GM18907 (cell line): ENCODE data around the gene ADARB1.

ENCODE experiments used
- ATAC-seq: cut with Tn5 transposase; IDR thresholded peaks from one replicate; pipeline ENCODE4 v1.9.1; 2021; ENCODE audit warnings: mild to moderate bottlenecking, moderate library complexity; ENCODE audit not compliant: unreplicated experiment

Gene ADARB1

DNA sequence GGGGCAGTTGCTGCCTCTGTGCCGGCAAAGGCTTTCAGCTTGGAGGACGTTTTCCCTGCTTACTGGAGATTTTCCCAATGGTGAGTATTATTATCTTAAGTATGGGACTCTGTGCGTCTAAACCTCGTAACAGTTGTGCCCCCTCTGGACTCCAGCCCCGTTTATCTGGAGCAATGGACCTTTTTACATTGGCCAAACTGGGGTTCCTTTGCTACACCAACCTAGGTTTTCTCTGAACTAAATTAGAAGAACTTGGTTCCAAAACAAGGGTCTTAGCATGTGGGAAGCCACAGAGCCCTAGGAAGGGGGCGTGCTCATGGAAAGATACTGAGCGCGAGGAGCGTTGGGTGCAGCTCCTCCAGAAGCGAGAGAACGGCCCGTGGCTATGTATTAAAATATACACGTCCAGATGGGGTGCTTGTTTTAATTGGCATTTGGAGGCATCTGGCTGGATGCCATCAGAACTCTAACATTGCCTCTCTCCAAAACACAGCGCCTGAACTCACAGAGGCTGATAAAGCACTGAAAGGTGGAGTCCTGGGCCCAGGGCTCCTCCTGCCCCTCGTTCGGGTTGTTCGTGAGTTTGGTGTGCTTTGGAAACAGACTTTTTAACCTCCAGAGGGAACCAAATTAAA lies 184.9 kb downstream of the ADARB1 start:
- ATAC-seq = no peak

DNA sequence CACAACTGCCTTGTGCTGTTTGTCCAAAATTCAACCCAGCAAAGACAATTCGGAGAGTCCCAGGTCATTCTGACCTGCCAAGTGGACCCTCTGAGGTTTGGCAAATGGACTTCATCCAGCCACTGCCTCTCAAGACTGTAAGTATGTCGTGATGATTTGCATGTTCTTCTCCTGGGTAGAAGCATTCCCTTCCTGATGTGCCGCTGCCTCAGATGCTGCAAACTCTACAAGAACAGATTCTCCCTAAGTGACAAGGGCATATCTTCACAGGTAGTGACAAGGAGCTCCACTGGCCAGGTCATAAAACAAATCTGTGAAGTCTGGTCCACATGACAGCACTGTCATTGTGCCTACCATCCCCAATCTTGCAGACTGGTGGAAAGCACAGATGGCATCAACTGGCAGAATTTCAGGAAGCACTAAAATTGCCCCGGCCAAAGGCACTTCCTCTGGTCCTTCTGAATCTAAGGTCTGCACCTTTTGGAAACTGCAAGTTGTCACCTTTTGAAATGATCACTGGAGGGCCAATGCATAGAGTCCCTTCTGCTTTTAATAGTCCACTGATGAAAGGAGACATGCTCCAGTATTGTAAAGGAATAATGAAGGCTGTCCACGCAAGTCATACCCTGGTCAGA lies 185.9 kb downstream of the ADARB1 start:
- no peak for ATAC-seq

DNA sequence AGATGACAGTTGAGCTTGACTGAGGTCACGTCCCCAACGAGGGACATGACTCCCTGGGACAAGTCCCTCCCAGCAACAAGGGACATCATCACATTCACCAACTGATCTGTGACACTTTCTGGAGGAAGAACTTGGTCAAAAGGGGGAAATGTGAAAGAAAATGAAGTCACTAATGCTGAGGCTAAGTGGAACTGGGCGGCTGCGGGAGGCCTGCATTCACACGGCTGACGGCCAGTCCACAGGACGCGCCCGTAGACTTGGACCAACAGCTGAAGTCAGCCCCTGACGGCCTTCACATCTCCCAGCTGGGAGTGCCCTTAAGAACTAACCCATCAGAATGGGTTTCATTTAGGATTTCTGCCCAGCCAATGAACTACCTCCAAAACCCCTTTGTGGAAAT lies 186.7 kb downstream of the ADARB1 start:
- ATAC-seq = no peak

DNA sequence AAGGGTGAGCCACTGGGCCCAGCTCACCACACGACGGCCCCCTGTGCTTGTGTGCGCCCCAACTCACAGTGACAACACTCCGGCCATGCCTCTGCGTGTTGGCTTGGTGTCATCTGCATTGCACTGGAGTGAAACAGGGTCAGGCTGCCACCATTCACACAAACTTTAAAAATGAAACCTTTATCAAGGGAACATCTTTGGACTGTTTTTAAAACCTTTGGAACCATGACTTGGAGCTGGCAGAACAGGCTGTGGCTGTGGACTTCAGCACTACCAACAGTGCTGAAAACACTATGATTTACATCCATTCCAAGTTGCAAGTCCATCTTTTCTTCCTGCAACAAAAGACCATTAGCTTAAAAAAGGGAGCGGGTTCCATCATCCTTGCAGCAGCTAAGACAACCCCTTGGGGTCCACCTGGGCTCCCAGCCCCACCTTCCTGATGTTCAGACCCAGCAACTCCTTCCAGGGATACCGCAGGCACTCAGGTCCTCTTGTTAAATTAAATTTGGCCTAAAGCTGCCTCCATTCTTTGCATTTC lies 187.7 kb downstream of the ADARB1 start:
- ATAC-seq = no peak

DNA sequence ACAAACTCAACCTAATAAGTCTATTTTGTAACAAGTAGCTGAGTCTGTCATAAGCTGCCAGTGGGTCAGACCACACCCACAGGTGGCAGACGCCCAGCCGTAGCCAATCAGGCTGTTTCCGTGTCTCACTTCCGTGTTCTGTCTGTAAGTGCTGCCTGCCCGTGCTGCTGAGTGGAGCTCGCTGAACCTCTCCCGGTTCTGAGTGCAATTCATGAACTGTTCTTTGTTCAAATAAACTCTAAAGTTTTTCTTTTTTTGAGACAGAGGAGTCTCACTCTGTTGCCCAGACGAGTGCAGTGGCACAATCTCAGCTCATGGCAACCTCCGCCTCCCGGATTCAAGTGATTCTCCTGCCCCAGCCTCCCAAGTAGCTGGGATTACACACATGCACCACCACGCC lies 188.2 kb downstream of the ADARB1 start:
- no peak for ATAC-seq

DNA sequence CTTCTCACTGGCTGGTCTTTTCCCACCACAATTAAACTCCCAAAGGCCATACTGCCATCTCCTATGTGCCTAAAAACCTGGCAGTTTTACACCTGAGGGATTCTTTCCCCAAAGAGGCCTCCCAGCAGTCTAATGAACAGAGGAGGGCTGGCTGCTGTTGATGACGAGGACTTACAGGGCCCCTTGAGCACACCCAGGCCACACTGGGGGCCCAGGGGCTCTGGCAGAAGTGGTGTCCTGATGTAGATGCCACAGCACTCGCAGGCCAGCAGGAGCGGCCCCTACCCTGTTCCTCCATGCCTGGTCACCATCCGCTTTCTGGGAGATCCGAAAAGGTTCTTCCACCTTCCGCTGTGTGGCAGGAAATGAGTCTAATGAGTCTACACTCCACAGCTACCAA lies 189.2 kb downstream of the ADARB1 start:
- ATAC-seq = no peak

DNA sequence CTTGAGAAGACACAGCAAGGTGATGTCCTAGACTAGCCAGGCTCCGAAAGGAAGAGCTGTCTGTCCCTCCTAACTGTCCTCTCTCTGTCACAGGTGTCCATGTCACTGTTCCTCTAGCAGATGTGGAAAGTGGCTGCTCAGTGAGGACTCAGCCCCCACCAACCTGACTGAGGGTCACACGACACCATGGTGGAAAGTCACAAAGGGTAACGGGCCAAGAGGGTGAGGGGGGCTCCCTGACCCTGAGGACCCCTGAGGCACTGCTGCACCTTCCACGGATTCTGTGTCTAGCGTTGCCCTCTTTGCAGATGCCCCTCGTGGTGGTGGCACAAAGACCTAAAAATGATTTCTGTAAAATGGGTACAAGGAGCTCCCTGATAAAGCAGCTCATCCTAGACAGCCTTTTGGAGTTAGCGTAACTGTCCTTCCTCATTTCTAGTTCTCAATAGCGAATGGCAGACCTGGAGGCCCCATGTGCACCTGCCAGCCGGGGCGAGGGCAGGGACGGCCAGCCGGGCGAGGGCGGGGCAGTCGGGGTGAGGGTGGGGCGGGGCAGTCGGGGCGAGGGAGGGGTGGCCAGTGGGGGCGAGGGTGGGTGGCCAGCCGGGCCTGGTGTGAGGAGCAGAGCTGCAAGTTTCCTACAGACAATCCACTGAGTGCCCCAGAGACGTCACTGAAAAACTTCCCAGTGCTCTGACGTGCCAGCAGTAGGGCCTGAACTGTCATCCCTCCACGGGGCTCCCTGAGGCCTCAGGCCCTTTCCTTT lies 189.9 kb downstream of the ADARB1 start:
- ATAC-seq = no peak

DNA sequence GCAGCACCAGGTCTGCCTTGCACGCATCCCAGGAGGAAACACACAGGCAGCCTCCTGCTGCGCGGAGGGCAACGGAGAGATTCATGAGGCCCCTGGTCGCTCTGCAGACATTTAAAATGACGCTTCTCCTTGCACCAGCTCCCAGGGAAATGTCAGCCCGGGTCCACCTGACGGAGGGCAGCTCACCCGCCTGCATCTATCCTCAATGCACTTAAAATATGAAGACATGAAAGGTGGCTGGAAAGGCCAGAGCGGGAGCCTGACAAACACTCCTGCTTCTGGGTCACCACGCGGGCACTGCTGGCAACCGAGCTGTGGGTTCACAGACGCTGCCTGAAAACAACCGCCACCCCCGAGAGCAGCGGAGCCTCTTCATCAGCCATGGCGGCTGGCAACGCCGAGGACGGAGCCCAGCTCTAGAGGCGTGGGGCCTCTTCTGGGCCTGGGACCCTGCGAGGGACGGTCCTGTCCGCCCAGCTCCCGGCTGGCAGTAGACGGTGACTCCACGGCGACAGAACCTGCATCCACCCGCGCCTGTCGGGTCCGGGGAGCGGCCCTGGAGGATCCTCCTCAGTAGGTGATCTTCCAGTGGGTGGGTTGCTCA lies 190.6 kb downstream of the ADARB1 start:
- ATAC-seq = no peak

DNA sequence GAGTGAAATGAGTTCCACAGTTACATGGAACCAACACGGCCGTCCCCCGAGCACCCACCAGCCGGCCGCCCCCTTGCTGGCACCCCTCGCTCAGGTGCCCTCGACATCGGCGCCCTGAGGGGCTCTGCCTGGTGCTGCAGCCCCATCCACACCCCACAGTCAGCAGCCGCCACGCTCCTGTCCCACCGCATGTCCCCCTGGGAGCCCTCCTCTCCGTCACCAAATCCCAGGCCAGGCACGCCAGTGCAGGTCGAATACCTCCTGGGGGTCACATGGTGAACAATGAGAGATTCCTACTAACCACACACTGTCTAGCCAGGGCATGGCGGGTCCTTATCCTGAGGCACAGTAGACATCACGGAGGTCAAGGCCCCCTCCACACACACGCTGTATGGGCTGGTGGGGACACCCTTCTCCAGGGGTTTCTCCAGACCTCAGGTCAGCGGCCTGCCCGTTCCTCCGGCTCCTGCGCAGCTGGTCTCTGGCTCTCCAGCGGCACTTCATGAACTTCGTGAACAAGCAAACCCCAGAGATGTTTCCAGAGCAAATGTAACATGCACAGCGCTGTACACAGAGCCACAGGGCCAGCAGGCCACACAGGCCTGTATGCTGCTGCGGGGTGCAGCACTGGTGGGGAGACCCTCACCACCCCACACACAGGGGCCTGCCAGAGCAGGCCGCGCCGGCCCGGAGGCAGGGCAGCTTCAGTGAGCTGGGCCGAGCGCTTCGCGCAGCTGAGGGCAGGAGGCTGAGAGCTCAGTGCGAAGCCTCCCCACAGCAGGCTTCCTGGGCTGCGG lies 191.5 kb downstream of the ADARB1 start:
- ATAC-seq = no peak

DNA sequence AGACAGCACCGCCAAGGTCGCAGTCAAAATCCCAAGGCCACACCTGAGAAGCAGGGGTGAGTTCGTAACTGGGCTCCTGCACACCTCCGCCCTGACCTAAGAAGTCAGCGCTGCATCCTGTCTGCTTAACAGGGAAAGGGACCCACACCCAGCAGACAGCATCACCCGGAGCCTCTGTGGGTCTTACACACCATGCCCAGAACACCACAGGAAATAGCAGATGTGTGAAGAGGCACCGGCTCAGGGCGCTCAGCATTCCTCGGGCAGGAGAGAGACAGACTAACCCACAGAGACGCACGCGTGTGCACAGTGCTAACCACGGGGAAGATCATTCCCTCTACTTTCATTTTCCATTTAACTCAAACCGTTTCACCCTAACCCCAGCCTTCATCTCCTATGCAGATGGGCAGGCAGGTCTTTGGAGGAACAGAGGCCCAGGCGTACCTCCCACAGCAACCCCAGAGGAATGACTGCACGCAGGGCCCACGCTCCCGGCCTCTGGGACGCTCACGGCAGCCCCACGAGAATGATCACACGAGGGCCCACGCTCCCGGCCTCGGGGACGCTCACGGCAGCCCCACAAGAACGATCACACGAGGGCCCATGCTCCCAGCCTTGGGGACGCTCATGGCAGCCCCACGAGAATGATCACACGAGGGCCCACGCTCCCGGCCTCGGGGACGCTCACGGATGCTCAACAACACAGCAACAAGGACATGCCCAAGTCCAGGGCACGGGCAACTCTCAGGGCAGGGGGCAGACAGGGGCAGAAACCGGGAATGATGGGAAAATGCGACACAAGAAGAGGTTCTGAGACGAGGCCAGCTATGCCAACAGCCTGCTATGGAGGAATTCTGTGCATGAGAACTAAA lies 192.4 kb downstream of the ADARB1 start:
- no peak for ATAC-seq

DNA sequence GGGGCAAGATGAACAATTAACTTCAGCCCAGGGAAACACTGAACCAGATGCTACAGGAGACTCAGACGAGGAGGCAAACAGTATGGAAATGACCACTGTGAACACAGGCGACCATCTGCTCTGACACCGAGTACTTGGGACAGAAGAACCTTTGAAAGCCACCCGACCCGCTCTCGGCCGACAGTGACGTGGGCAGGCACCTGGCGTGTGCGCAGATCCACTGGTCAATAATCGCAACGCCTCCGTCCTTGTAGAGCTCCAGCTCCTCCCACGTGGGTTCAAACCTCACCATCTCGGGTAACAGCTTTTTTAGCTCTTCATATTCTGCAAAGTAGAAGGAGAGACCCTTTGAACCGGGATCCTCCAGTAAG lies 193.0 kb downstream of the ADARB1 start:
- no peak for ATAC-seq

DNA sequence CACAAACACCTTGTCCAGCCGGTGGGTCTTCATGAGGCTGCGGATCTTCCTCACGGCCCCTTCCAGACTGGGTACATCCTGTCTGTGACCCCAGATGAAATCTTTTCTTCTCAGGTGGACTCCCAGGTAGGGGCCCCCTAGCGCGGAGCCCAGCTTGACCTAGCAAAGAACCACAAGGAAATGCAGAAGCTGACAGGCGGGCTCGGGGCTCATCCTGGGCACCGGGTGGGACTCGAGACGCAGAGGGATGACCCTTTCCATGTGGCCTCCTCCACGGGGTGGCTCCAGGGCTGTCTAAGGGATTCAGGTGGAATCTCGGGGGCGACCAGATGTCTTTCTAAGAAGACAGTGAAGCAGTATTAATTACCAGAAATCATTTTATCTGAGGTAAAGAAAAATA lies 195.5 kb downstream of the ADARB1 start:
- no peak for ATAC-seq

DNA sequence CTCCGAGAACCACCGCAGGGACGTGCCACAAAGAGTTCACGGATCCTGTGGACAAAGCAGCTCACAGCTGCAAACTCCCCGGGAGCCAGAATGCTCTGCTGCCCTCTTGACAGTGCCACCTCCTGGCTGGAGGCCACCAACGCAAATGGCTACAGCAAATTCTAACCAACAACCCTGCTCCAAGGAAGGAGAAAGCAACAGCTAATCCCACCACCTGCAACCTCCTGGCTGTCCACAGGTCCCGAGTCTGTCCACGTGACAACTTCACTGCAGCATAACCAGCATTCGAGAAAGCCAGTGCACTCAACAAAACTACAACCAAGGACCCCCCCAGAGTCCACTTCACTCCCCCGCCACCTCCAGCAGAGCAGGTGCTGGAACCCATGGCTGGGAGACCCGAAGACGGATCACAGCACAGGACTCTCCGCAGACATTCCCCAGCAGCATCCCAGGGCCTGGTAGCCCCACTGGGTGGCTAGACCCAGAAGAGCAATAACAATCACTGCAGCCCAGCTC lies 196.0 kb downstream of the ADARB1 start:
- no peak for ATAC-seq
